ENCODE measurements around the gene CDK5RAP2.
"Not testable (repeated sequence)": the region's sequence is repeated elsewhere in the genome, so short reads cannot be mapped to it uniquely, and the experiment has no call there.

CDK5RAP2 gene

DNA sequence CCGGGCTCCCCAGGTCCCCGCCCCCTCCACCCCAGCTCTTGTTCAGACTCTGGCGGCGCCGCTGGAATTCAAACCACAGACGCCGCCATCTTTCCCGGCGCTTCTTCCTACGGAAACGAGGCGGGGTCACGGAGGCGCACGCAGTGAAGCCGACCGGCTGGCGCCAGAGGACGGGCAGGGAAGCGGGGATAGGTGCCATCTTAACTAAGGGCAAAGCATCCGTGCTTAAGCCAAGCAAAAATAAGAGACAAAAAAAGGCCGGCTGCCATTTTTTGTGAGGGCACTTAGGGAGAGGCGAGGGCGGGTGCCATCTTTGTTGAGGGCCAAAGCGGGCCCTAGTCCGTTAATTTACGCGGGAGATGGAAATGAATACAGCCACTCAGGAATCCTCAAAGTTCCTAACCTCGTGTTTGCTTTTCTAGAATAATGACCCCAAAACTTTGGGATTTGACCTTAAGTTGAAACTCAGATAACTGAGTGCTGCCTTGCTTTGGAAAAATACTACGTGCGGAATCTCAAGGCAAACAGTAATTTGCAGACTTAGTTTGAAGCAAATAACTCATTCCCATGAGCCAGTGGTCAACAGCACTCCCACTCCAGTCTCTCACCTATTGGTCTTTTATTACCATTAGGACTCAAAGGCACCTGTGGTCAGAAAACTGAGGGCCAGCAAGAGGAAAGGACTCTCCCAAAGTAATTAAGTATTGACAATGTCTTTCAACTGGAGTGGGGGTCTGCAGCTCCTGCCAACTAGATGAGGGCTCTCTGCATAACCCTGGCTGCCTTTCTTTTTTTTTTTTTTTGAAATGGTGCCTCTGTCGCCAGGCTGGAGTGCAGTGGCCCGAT, at the start of gene CDK5RAP2:
Gene CDK5RAP2, minus strand, starts transcription at position 117 of the 846 bp plus-strand sequence. CDS start 189 bp downstream, outside the sequence.
- DNase-seq = peak; percentile 96

DNA sequence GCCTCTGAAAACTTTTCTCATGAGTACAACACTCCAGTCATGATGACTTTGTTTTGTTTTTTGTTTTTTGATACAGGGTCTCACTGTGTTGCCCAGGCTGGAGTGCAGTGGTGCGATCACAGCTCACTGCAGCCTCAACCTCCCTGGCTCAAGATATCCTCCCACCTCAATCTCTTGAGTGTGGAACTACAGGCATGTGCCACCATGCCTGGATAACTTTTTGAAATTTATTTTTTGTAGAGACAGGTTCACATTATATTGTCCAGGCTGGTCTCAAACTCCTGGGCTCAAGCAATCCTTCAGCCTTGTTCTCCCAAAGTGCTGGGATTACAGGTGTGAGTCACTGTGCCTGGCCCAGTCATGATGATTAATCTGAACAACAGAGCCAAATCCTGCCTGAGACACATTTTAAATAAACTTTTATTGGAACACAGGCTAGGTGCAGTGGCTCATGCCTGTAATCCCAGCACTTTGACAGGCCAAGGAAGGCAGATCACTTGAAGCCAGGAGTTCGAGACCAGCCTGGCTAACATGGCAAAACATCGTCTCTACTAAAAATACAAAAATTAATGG, 49.0 kb upstream of the CDK5RAP2 start:
- DNase-seq = not testable (repeated sequence)

DNA sequence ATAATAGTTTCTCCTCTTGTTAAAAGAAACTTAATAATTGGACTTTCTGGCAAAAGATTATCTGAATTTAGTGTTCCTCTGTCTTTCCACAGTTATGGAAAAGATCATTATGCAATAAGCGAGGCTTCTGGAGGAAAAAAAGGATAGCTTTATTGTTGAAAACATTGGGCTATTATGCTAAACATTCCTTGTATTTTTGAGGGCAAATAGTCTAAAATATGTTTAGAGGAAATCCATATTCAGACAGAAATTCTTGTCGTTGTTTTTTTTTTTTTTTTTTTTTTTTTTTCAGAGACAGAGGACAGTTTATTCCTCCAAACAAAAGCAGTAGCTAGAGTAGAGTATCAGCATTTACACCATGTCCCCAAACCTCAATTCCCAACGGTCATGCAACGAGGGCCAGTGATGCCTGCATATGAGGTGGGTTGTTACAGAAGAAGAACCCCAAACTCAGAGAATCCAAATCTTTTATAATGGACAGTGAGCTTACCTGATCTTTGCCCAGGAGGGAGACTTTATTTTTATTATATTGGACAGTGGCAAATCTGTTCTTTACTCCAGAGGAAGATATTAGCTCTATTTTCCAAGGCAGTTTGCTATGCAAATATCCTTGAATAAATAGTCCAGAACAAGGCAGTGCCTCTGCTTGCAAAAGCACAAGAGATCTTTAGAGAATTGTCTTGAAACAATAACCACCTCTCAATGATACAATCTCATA, 48.4 kb upstream of the CDK5RAP2 start:
- no peak for DNase-seq

DNA sequence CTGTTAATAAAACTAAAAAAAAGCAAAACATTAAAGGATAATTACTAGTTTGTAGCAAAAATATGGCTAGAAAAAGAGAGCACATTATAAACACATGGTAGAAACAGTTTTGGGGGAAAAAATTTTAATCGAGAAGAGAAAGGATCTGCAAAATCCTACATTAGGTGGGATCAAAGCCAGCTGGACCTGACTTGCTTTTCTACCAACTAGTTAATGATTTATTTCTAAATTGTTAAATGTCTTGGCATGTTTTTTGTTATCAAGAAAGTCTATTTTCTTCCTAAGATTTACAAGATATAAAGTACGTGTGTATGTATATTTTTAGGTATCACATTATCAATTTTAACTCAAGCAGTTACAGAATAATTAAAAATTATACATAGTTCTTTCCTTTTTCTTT, 47.1 kb upstream of the CDK5RAP2 start:
- no peak for DNase-seq

DNA sequence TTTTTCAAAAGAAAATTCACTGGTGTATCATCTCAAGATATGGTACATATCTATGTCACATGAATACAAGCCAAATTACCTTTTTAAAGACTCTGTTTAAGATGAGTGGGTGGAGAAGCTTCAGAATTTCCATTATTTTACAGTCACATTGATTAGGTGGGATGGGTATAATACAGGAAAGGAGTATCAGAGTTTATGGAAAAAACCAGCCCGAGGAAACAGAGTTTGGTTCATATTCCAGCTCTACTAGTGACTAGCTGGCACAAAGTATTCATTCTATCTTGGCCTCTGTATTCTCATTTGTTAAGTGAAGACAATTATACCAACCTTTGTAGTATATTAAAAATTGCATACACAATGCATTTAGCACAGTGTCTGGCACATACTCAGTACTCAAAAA, 46.5 kb upstream of the CDK5RAP2 start:
- no peak for DNase-seq

DNA sequence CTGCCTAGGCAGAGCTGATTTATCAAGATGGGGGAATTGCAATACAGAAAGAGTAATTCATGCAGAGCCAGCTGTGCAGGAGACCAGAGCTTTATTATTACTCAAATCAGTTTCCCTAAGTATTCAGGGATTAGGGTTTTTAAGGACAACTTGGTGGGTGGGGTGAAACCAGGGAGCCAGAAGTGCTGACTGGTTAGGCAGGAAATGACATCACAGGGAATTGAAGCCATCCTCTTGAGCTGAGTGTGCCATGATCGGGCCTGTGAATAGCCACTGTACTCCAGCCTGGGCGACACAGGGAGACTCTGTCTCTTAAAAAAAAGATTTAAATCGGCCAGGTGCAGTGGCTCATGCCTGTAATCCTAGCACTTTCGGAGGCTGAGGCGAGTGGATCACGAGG, 45.3 kb upstream of the CDK5RAP2 start:
- peak; percentile 68 for DNase-seq

DNA sequence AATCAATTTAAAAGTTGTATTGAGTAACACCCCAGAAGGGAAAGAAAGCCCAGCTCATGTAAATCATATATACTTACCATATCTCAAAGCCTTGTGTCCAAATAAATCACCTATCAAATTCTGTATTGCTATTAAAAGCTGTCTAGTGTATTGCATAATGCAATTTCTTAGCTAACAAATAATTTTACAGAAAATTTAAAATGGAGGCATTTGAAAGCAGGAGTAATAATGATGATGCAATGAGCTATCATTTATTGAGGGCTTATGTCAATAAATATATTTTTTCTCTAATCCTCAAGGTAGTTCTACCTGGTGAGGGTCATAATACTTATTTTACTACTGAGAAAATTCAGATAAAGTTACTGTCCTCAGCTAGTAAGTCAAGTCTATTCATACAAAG, 42.8 kb upstream of the CDK5RAP2 start:
- no peak for DNase-seq

DNA sequence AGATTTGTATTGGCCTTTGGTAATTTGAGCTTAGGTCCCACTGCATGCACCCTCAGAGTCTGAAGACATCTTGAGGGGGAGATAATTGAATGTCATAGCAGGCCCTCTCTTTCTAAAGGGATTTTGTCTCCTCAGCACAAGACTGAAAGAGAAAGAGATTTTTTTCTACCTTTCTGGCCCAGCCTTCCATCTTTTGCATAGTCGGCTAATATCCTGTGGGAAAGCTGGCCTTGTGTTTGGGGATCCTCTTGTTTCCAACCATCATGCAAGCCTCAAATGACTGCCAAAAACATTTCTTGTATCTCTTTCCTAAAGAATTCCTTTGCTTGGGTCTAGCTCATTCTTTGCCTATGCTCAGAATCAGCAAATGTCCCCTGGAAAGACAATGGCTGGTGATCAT, 42.0 kb upstream of the CDK5RAP2 start:
- no peak for DNase-seq

DNA sequence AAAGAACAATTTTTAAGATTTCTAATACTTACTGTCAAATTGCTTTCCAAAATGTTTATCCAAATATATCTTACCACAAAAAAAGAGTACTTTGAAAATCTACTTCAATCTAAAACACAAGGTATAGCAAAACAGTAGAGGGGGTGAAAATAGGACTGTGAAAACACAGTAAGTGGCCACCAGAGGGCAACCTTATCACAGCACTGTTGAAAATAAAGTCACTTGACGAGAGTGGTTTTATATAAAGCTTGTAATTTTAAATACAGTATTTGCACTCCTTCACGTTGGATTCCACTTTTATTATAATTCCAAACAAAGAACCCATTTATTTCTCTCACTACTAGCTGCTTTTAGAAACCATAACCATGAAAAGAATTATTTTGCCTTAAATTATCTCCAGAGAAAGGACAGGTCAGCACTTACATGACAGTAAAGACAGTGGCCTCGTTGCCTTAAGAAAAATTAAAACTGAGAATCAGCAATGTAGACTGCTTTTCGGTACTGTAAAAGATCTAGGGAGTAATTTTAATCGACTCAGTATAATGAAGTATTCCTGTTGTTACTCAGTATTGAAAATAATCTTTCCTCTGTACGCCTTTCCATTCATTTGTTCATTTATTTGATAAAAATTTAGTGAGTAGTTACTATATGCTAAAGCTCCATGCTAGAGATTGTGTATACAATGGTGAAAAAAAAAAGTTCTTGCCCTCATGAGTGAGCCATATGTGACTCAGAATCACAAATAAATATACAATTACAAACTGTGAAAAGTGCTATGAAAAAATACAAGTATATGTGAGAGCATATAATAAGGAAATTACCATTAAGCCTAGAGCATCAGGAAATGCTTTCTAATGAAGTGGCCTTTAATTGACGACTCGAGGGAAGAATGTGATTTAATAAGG, 40.0 kb upstream of the CDK5RAP2 start:
- DNase-seq = peak; percentile 4

DNA sequence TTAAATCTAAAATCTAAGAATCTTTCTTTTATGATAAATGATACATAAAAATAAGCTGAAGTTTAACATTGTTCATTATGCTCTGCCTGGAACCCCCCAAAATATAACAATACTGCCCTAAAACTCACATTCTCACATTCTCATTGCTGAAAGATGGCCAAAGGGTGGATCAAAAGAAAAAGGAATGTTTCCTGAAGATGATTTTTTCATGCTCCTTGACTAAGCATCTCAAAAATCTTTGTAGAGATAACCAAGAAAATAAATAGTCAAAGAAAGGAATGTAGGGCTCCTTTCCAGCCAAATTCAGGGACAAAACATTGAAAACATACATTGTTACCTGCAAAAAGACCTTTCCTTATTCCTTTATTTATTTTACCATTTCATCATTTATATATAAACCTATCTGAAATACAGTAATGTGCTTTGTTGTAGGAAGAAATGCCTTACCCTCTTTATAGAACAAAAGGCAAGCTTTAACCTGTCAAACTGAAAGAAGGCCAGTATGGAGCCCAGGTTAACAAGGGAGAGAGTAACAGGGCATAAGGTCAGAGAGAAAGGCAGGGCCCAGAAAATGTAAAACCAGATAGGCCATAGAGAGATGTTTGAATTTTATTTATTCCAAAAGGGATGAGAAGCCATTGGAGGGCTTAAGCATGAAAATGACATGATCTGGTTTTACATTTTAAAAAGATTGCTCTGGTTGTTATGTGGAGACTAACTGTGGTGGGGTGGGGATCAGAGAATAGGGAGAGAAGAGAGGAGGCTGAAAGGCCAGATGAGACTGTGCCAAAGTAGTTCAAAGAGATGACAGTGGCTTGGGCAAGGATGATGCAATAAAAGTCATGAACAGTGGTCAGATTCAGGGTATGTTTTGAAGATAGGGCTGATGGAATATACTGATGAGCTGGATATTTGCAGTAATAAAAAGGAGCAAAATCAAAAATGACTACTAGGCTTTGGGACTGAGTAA, 37.3 kb upstream of the CDK5RAP2 start:
- no peak for DNase-seq

DNA sequence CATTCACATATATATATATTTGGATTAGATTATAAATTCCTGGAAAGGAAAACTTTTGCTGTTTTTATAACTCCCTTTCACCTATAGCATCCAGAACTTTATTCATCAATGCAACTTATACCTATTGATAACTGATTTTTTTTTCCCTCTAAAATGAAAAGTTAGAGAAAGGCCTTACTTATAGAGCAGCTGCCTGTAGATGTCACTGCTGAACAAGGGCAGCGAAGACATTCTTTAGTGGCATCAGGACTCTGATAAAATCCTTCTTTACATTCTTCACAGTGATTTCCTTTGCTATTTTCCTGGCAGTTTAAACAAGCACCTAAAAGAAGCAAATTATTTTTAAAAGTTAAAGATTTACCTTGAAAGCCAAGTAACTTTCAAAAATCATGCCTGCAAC, 32.3 kb upstream of the CDK5RAP2 start:
- no peak for DNase-seq

DNA sequence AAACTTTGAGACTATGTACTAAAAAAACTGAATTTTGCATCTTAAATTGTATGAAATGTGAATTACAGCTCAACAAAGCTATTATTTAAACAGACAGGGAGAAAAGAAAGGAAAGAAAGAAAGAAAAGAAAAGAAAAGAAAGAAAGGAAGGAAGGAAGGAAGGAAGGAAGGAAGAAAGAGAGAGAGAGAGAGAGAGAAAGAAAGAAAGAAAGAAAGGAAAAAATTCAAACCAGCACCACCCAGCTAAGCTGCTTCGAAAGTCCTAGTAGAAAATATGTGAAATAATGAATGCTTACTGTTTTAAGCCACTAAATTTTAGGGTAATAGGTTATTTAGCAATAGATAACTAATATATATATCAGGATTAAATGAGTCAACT, 31.7 kb upstream of the CDK5RAP2 start:
- DNase-seq = no peak

DNA sequence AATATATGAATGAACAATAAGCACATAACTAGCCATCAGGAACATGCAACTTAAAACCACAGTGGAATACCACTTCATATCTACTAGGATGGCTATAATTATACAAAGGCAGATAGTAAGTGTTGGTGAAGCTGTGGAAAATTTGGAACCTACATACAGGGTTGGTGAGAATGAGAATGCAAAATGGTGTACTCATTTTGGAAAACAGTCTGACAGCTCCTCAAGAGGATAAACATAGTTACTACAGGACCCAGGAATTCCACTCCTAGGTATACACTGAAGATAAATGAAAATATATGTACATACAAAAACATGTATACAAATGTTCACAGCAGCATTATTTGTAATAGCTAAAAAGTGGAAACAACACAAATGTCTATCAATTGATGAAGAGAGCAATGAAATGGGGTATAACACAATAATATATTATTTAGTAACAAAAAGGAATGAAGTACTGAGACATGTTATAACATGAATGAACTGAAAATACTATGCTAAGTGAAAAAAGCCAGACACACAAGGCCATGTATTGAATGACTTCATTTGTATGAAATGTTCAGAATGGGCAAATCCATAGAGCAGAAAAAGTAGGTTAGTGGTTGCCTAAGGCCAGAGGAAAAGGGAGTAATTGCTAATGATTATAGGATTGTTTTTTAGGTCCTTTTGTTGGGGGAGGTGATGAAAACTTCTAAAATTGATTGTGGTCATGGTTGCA, 31.2 kb upstream of the CDK5RAP2 start:
- DNase-seq = no peak

DNA sequence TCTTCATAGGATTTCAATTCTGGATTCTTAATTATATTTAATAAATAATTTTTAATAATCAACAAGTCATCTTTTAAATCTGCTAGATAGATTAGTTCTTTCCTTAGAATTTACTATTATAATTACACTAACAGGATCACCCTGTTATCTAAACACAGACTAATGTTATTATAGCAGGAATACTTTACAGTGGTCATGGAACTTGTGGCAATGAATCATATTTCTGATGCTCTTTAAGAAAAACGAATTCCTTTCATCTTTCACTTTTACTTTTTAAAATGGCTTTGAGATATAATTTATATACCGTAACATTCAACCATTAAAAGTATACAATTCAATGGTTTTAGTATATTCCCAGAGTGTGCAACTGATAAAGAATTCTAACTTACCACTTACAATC, 29.7 kb upstream of the CDK5RAP2 start:
- DNase-seq = no peak

DNA sequence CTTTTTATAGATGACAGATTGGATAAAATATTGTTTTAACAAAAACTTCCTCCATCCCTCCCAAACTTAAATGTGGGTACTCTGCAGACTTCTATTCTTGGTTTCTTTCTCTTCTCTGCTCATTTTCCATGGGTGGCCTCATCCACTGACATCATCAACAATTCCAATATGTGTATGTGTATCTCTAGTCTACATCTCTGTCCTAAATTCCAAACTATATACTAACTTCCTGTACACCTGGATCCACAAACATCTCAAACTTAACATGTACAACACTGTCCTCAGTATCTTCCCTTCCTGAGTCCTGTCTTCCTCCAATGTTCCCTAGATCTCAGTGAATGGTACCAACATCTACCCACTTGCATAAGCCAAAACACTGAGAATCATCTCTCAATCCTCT, 28.5 kb upstream of the CDK5RAP2 start:
- no peak for DNase-seq

DNA sequence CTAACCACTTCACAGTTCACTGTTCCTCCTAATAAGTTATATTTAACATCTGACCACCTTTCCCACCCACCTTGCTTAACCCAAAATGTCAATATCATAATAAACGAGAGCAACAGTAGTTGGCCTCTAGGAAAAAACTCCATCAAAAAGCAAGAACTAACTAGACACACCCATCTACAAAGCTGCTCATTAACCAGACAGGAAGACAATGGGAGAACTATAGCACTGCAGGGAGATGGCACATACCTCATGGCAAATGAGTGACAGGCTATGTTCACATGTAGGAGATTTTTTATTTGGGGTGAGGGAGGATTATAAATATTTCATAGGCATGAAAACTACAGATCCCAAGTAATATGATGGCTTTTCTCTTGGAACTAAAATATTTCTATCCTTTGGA, 23.6 kb upstream of the CDK5RAP2 start:
- DNase-seq = no peak

DNA sequence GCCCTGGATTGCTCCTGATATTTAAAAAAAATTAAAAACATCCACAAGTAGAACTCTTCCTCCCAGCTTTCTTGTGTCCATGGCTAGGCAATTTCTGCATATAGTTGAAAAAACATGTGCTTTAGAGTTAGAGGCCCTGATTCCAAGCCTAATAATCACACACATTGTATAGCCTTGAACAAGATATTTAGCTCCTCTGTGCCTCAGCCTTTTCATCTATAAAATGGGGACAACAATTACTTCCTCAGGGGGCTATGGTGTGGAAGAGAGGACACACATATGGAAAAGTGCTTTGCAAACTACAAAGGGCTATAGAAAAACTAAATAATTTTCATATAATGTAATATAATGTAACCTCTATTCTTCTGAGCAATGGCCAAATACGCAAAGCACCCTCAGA, 23.0 kb upstream of the CDK5RAP2 start:
- no peak for DNase-seq

DNA sequence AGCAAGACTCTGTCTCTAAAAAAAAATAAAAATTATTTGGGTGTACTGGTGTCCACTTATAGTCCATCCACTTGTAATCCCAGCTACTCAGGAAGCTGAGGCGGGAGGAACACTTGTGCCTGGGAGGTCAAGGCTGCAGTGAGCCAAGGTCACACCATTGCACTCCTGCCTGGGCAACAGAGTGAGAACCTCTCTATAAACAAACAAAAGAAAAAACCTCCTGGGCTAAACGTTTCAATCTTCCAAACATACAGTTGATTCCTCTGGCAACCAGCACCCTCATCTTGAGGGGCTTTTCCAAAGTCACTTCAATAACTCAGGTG, 13.9 kb upstream of the CDK5RAP2 start:
- no peak for DNase-seq

DNA sequence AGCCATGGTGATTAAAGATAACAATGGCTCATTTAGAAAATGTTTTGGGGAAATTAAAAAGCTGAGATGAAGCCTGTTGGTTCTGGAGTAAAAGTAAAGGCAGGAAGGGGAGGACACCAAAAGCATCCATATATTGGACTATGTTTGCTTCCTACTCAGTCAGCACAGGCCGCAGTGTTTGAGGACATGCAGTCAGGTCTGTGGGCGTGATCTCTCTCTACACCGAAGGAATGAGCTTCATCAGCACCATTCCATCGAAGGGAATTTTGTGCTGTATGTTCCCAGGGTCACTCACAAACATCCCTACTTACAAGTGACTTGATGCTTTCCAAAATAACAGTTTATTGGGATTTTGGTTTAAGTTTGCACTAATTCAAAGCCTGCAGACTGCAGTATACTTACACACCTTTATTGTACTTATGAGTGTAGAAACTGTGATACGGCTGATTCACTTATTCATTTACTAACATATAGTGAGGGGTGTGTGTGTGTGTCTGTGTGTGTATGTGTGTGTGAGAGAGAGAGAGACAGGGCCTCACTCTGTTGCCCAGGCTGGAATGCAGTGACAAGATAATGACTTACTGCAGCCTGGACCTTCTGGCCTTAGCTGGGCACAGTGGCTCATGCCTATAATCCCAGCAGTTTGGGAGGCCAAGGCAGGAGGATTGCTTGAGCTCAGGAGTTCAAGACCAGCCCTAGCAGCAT, 13.4 kb upstream of the CDK5RAP2 start:
- no peak for DNase-seq

DNA sequence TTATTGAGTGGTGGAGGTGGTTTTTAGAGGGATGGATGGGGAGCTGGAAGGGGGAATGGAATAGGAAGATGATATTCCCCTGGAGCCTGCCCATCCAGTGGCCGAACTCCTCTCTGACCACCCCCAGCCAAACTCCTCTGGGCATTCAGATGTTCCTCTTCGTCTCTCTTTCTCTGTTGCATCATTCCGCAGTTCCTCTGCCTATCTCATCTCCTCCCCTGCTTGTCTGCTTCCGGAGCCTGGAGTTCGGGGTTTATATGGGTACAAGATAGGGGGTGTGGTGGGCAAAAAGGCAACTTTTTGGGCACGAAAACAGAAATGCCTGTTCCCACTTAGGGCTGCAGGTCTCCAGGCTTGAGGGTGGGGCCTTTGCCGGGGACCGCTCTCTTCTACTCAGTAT, 12.2 kb upstream of the CDK5RAP2 start:
- no peak for DNase-seq

DNA sequence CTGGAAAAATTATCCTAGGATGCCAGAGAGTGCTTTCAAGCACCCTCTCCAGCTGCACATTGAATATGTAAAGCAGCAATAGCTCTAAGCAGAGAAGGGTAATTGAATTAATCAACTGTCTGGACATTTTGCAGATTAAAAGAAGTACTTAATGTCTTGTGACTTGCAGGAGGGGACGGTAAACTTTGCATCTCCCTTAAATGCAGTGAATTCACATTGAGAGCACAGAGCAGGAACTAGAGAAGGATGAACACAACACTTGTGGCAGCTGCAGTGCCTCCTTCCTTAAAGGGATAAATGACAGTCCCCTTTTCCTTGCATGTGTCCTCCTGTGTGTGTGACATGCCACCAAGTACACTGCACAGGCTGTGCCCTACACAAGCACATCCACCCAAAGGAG, 7.4 kb upstream of the CDK5RAP2 start:
- DNase-seq = peak; percentile 49

Measured in NCI-H524 treated with DMSO at 0.1 percent for 48 hours (cell line).